22Rv1 (cell line): Measurements from ENCODE around the gene PARP8.

Experiments used
- ZFX ChIP-seq: fragments of 450-650 bp; IDR thresholded peaks from 2 replicates; pipeline ENCODE4 v1.6.1; 2017; ENCODE audit warnings: antibody characterized with exemption, borderline replicate concordance
- TF ChIP-seq, protein P1 (sequence below): fragments of 450-650 bp; IDR thresholded peaks from 2 replicates; pipeline ENCODE4 v1.5.1; 2017; ENCODE audit warnings: mild to moderate bottlenecking

DNA sequence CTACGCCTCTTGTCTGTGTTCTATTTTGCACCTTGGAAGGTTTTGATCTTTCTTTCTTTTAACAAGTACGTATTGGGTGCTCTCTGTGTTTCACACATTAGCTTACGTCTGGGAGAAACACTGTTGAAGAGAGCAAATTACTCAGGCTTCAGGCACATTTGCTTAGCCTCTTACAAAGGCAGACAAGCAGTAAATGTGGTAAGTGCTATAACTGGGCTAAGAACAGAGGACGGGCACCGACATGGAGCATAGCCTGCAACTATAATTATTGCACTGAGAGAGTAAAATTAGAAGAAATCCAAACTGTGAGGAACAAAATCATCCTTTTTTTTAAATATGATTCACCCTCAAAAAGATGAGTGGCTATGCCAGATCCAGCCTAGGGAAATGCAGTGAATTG is 9.4 kb upstream of the PARP8 start:
- TF ChIP-seq, protein P1, sequence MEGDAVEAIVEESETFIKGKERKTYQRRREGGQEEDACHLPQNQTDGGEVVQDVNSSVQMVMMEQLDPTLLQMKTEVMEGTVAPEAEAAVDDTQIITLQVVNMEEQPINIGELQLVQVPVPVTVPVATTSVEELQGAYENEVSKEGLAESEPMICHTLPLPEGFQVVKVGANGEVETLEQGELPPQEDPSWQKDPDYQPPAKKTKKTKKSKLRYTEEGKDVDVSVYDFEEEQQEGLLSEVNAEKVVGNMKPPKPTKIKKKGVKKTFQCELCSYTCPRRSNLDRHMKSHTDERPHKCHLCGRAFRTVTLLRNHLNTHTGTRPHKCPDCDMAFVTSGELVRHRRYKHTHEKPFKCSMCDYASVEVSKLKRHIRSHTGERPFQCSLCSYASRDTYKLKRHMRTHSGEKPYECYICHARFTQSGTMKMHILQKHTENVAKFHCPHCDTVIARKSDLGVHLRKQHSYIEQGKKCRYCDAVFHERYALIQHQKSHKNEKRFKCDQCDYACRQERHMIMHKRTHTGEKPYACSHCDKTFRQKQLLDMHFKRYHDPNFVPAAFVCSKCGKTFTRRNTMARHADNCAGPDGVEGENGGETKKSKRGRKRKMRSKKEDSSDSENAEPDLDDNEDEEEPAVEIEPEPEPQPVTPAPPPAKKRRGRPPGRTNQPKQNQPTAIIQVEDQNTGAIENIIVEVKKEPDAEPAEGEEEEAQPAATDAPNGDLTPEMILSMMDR = no peak
- TF ChIP-seq ZFX = no peak
